HG03342 (cell line): ENCODE measurements around the gene TMEM86B.
"Not testable (repeated sequence)": the region's sequence is repeated elsewhere in the genome, so short reads cannot be mapped to it uniquely, and the experiment has no call there.

Source experiments
- ATAC-seq: cut with Tn5 transposase; IDR thresholded peaks from one replicate; pipeline ENCODE4 v1.9.1; 2021; ENCODE audit warnings: mild to moderate bottlenecking, moderate library complexity; ENCODE audit not compliant: unreplicated experiment

Gene TMEM86B

GRCh38 chr19:55223291-55224037 is 5.1 kb downstream of the TMEM86B start:
- ATAC-seq, result no peak

GRCh38 chr19:55220525-55220924 is 8.0 kb downstream of the TMEM86B start:
- ATAC-seq, result no peak

GRCh38 chr19:55216461-55217198 is 11.9 kb downstream of the TMEM86B start:
- no peak for ATAC-seq

- no peak for ATAC-seq
Measured at GRCh38 chr19:55213547-55213946, 15.0 kb downstream of the TMEM86B start.

DNA sequence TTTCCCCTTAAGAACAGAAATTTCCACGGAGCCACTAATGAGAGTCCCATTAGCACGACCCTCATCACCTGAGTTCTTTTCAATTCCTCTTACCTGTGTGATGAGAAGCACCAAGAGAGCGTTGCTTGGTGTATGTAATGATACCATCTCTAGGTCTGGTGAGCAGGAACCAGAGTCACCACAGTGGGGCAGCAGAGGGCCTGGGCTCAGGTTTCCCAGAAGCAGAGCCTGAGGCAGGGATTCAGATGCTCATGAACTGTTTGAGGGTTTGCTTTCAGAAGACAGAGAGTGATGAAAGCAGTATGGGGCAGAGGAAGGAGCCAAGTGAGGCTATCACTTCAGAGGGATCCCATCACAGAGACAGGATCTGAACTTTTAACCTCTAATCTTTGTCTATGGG is 16.1 kb downstream of the TMEM86B start:
- ATAC-seq, result no peak

DNA sequence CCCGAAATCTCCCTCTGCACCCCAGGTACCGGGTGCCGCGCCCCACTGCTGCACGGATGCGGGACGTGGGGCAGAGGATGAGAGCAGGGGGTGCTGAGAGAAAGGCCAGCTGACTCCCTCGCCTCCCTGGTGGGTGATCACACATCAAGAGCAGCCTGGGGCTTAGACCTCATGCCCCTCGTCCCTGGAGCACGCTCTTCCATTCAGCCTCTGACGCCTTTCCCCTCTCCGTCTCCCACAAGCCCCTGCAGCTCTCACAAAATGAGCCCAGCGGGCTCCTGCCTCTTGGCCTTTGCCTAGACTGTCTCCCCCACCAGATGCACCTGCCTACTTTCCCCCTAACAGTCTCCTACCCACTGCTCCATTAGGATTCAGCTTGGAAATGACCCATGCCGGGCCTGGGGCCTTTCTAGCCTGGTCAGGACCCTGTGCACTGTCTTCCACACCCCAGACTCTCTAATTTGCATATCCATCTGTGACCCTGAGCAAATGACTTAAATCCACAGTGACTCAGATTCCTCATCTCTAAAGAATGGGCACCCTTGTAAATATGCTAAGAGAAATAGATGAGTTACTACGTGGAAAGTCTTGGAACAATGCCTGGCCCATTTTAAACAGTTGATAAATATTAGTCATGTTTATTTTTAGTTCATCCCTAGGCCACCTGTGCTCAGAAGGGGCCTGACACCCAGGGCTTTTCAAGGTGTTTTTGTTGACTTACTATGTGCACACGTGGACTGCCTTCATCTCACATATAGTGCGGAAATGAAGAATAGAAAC is 18.7 kb downstream of the TMEM86B start:
- ATAC-seq, result no peak

DNA sequence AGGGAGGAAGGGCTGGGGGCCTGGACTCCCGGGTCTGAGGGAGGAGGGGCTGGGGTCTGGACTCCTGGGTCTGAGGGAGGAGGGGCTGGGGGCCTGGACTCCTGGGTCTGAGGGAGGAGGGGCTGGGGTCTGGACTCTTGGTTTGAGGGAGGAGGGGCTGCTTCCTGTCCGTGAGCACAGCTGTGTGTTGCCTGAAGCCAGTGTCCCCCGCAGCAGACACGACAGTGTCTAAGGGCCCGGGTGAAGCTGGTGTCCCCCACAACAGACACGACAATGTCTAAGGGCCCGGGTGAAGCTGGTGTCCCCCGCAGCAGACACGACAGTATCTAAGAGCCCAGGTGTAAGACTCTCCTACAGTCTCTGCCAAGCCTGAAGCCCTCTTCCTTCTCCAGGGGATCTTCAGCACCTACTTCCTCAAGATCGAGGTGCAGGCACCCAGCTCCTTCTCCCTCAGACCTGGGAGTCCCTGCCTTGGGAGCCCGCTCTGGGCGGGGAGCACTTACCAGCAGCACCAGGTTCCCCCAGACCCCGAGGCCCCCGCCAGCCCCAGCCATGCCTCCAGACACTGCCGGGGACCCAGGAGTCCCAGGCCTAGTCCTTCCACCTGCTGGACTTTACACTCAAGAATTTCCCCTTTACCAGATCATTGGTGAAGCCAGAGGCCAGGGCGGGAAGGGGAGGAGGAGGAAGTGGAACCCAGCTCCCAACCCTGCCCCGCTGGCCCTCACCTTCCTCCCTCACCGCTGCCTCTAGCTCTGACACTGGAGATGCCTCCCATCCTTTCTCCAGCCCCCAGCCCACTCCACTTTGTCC is 19.5 kb downstream of the TMEM86B start, which contains the start of gene PTPRH:
Gene PTPRH, minus strand, starts transcription at position 622 of the 813 bp plus-strand sequence. Its CDS starts 68 bp downstream, at position 554.
- no peak for ATAC-seq

- no peak for ATAC-seq
Measured at GRCh38 chr19:55206664-55207500, 21.7 kb downstream of the TMEM86B start.

GRCh38 chr19:55202199-55202598 is 26.4 kb downstream of the TMEM86B start:
- ATAC-seq, result not testable (repeated sequence)

DNA sequence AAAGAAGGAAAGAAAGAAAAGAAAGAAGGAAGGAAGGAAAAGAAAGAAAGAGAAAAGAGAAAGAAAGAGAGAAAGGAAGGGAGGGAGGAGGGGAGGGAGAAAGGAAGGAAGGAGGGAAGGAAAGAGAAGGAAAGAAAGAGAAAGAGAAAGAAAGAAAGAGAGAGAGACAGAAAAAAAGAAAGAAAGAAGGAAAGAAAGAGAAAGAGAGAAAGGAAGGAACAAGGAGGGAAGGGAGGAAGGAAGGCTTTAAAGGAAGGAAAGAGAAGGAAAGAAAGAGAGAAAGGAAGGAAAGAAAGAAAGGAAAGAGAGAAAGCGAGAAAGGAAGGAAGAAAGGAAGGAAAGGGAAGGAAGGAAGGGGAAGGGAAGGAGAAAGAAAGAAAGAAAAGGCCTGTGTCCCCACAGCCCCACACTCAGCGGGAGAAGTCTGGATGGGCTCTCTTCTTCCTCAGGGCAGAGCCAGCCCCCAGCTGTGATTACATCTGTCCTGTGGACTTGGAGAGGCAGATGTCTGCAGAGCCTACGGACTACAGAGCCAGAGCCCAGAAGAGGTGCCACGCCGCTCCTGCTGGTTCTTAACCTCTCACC is 28.9 kb downstream of the TMEM86B start:
- no peak for ATAC-seq

DNA sequence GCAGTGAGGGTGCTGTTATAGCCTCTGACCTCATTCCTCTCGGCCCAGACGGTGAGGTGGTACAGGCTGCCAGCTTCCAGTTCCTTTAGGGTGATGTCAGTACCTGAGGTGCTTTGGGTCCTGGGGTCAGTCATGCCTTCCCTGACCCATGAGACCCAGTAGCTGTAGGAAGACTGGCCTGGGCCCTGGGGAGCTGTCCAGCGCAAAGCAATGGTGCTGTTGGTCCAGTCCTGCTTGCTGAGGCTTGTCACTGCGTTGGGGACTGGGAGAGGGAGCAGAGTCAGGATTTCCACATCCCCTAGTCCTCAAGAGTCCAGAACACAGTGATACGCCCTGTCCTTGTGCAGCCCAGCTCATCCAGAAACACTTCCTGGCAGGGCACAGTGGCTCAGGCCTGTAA is 29.9 kb downstream of the TMEM86B start:
- ATAC-seq, result no peak

- ATAC-seq, result no peak
Measured at GRCh38 chr19:55197528-55197927, 31.0 kb downstream of the TMEM86B start.

DNA sequence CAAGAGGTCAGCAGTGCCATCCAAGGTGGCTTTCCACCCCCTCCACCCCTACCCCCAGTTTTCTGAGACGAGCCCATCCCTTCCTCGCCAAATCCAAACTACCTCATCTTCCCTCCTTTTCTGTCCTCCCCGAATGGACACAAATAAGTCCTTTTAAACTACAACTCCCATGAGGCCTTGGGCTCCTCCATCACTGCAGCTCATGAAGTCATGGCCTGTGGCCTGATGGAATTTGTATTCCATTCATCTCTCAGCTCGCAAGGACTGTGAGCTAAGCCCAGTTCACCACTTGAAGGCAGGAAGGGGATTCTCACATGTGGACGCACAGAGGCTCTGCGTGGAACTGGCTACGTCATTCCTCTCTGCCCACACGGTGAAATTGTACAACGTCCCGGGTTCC is 31.8 kb downstream of the TMEM86B start:
- no peak for ATAC-seq

- no peak for ATAC-seq
Measured at GRCh38 chr19:55193481-55193880, 35.1 kb downstream of the TMEM86B start.

DNA sequence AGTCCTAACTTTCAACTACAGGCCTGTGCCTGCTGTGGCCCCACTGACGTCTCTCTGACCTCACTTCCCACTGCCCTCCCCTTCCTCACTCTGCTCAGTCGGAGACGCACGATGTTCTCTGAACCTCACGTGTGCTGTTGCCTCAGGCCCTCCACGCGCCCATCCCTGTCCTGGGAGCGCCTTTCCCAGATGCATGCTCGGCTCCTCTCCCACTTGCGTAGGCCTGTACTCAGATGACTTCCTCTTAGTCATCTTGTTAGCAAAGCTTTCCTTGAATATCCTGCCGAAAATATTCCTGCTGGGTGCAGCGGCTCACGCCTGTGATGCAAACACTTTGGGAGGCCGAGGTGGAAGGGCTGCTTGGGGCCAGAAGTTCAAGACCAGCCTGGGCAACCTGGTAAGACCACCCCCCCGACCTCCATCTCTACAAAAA is 39.1 kb downstream of the TMEM86B start:
- ATAC-seq, result no peak

- ATAC-seq, result no peak
Measured at GRCh38 chr19:55188625-55189024, 39.9 kb downstream of the TMEM86B start.

- ATAC-seq, result no peak
Measured at GRCh38 chr19:55186080-55186479, 42.5 kb downstream of the TMEM86B start.

DNA sequence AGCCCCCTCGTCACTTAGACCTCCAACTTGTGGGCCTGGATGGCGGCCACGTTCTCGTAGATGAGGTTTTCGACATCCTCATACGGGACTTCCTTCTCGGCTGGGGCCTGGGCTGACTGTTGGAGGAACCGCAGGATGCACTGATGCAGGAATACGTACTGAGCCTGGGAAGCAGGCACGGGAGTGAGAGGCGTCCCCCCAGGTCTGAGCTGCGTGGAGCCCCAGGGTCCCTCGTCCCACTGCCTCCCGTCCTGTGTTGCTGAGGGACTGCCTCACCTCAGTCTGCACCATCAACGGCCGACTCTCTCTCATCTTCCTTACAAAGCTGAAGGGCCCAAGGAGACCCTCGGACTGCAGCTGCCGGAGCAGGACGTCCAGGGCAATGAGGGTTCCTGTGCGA is 46.8 kb downstream of the TMEM86B start:
- ATAC-seq, result no peak
